ENCODE results near the gene ARHGEF4. TPM values are rescaled to one million over a fixed set of nuclear protein-coding genes. Genes with fewer than 3 reads are reported as not detected.

The ARHGEF4 gene
- total RNA-seq, 2 donors from 2014 or later, result 2.8 to 6.5 TPM

DNA sequence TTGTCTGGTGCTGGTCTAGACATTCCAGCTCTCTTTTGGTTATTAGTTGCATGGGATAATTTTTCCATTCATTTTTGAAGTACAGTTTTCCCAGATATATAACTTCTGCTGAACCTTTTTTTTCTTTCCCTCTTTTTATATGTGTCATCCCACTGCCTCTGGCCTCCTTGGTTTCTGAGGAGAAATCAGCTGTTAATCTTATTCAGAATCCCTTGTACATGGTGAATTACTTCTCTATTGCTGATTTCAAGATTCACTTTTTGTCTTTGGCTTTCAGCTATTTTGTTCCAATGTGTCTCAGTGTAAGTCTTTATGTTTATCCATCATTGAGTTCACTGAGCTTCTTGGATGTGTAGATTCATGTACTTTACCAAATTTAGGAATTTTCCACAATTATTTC, 99.7 kb downstream of the ARHGEF4 start:
- H3K4me1 ChIP-seq (ENCODE audit: control insufficient read depth in 1 of 2, low read depth in 2 of 2), result no peaks in the 10 kb centered on the region
- no peak for ATAC-seq (ENCODE audit: insufficient number of reproducible peaks, low FRiP score, low read depth)
- TF ChIP-seq, protein P1, sequence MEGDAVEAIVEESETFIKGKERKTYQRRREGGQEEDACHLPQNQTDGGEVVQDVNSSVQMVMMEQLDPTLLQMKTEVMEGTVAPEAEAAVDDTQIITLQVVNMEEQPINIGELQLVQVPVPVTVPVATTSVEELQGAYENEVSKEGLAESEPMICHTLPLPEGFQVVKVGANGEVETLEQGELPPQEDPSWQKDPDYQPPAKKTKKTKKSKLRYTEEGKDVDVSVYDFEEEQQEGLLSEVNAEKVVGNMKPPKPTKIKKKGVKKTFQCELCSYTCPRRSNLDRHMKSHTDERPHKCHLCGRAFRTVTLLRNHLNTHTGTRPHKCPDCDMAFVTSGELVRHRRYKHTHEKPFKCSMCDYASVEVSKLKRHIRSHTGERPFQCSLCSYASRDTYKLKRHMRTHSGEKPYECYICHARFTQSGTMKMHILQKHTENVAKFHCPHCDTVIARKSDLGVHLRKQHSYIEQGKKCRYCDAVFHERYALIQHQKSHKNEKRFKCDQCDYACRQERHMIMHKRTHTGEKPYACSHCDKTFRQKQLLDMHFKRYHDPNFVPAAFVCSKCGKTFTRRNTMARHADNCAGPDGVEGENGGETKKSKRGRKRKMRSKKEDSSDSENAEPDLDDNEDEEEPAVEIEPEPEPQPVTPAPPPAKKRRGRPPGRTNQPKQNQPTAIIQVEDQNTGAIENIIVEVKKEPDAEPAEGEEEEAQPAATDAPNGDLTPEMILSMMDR (IDR thresholded peaks at IDR 0.05), result no peak
- no peaks in the 10 kb centered on the region for H3K9me3 ChIP-seq
- no peak overlapping the region for H3K27ac ChIP-seq
- no peaks in the 10 kb centered on the region for H3K27me3 ChIP-seq (replicated peaks; ENCODE audit: insufficient read depth)
- H3K4me3 ChIP-seq, result no peak overlapping the region
- no peak for DNase-seq (ENCODE audit: low spot score)
- no peaks in the 10 kb centered on the region for H3K36me3 ChIP-seq

DNA sequence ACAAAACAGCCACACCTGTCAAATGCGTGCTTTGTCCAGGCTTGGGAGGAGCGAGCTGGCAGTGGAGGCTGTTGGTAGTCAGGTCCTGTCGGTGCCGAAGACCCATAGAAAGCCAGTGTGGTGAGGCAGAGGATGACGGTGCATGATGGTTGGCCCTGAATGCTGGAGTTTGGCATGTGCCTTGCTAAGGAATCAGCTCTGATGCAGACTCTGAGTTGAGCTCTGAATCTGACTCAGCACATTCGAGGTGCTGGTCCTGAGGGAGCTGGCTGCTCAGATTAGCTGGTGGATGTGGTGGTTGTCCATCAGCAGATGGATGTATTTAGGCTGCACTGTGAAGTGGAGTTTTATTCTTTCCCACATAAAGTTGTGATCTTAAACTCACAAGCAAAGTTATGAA, 111.3 kb downstream of the ARHGEF4 start:
- ATAC-seq (ENCODE audit: insufficient number of reproducible peaks, low FRiP score, low read depth), result no peak
- Histone ChIP-seq H3K4me1 (ENCODE audit: control insufficient read depth in 1 of 2, low read depth in 2 of 2) (no peaks in the 10 kb centered on the region), H3K36me3 (no peaks in the 10 kb centered on the region), H3K27ac (no peak overlapping the region), H3K4me3 (no peak overlapping the region), H3K9me3 (peaks cover 9% of the 10 kb centered on the region), H3K27me3 (replicated peaks; ENCODE audit: insufficient read depth) (no peaks in the 10 kb centered on the region)
- TF ChIP-seq, protein P1 (IDR thresholded peaks at IDR 0.05), result no peak
- no peak for DNase-seq (ENCODE audit: low spot score)

DNA sequence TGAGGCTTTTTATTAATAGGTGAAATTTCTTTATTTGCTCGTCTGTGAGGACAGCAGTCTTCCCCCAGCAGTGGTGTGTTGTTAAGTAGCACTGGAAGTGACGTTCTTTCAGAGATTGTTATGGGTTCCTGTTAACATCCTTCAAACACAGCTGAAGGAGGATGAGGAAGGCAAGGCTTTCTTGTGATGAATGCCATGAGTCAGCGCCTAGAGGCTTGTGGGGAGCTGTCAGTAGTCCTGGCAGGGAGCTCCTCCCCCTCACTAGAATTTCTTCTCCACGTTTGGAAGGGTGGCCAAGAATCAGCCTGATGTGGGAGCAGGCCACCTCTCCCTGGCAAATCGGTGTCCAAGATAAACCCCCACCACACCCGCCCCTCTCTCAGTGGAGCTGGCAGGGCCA, 113.2 kb downstream of the ARHGEF4 start:
- H3K27ac ChIP-seq, result no peak overlapping the region
- H3K27me3 ChIP-seq (replicated peaks; ENCODE audit: insufficient read depth), result no peaks in the 10 kb centered on the region
- ATAC-seq (ENCODE audit: insufficient number of reproducible peaks, low FRiP score, low read depth) (no peak), DNase-seq (ENCODE audit: low spot score) (no peak)
- TF ChIP-seq, protein P1 (IDR thresholded peaks at IDR 0.05), result no peak
- no peaks in the 10 kb centered on the region for H3K36me3 ChIP-seq
- H3K9me3 ChIP-seq, result peaks cover 6% of the 10 kb centered on the region
- no peak overlapping the region for H3K4me3 ChIP-seq
- H3K4me1 ChIP-seq (ENCODE audit: control insufficient read depth in 1 of 2, low read depth in 2 of 2), result no peaks in the 10 kb centered on the region

DNA sequence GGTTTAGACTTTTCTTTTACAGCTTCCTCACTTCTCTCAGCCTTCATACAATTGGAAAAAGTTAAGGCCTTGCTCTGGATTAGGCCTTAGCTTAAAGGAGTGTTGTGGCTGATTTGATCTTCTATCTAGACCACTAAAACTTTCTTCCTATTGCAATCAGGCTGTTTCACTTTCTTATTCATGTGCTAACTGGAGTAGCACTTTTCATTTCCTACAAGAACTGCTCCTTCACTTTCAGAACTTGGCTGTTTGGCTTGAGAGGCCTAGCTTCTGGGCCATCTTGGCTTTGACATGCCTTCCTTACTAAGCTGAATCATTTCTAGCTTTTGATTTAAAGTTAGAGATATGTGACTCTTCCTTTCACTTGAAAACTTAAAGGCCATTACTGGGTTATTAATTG, 114.3 kb downstream of the ARHGEF4 start:
- TF ChIP-seq, protein P1 (IDR thresholded peaks at IDR 0.05), result no peak
- Histone ChIP-seq H3K4me1 (ENCODE audit: control insufficient read depth in 1 of 2, low read depth in 2 of 2) (no peaks in the 10 kb centered on the region), H3K9me3 (peaks cover 13% of the 10 kb centered on the region), H3K4me3 (no peak overlapping the region), H3K36me3 (no peaks in the 10 kb centered on the region), H3K27ac (no peak overlapping the region), H3K27me3 (replicated peaks; ENCODE audit: insufficient read depth) (no peaks in the 10 kb centered on the region)
- DNase-seq (ENCODE audit: low spot score) (no peak), ATAC-seq (ENCODE audit: insufficient number of reproducible peaks, low FRiP score, low read depth) (no peak)

DNA sequence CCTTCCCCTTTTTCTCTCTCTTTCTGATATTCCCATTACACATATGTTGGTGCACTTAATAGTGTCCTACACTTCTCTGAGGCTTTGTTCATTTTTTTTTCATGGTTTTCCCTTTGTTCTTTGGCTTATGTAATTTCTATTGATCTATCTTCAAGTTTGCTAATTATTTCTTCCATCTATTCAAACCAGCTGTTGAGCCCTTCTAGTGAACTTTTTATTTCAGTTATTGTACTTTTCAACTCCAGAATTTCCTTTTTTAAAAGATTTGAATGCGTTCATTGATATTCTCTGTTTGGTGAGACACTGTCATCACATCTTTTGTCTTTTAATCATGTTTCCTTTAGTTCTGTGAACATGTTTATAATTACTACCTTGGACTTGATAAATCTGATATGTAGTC, 118.2 kb downstream of the ARHGEF4 start:
- no peak overlapping the region for H3K4me3 ChIP-seq
- H3K27me3 ChIP-seq (replicated peaks; ENCODE audit: insufficient read depth), result no peaks in the 10 kb centered on the region
- peaks cover 13% of the 10 kb centered on the region for H3K9me3 ChIP-seq
- TF ChIP-seq, protein P1 (IDR thresholded peaks at IDR 0.05), result no peak
- ATAC-seq (ENCODE audit: insufficient number of reproducible peaks, low FRiP score, low read depth) (no peak), DNase-seq (ENCODE audit: low spot score) (no peak)
- H3K4me1 ChIP-seq (ENCODE audit: control insufficient read depth in 1 of 2, low read depth in 2 of 2), result no peaks in the 10 kb centered on the region
- no peaks in the 10 kb centered on the region for H3K36me3 ChIP-seq
- H3K27ac ChIP-seq, result no peak overlapping the region

Measured in thoracic aorta (tissue), 2 donors.